ENCODE measurements around the gene ZNF470.

ZNF470 gene

GRCh38 chr19:56567274-56568120 lies at the start of gene ZNF470:
TSS of gene ZNF470 (plus strand) at chr19:56567468. CDS start at chr19:56570312, 2,844 bp downstream.
- DNase-seq (ENCODE audit: low spot score) = peak; percentile 95

- DNase-seq (ENCODE audit: low spot score) = no peak
These were observed 41.9 kb upstream of the ZNF470 start for GRCh38 chr19:56525214-56525860.

- no peak for DNase-seq (ENCODE audit: low spot score)
These were observed 29.8 kb upstream of the ZNF470 start for GRCh38 chr19:56537442-56537841.

GRCh38 chr19:56538254-56538760 lies 29.0 kb upstream of the ZNF470 start:
- peak; percentile 86 for DNase-seq (ENCODE audit: low spot score)

GRCh38 chr19:56538761-56539263 lies 28.5 kb upstream of the ZNF470 start, which contains the start of gene ZFP28:
TSS of gene ZFP28 (plus strand) at chr19:56538948. CDS start at chr19:56539019, 71 bp downstream.
- no peak for DNase-seq (ENCODE audit: low spot score)

GRCh38 chr19:56543776-56544175 lies 23.5 kb upstream of the ZNF470 start:
- DNase-seq (ENCODE audit: low spot score) = no peak

- DNase-seq (ENCODE audit: low spot score) = no peak
These were observed 19.7 kb upstream of the ZNF470 start for GRCh38 chr19:56547535-56547934.

GRCh38 chr19:56554272-56554869 lies 12.9 kb upstream of the ZNF470 start:
- no peak for DNase-seq (ENCODE audit: low spot score)

GRCh38 chr19:56562766-56563165 lies 4.5 kb upstream of the ZNF470 start:
- DNase-seq (ENCODE audit: low spot score) = no peak

- peak; percentile 38 for DNase-seq (ENCODE audit: low spot score)
These were observed 379 bp upstream of the ZNF470 start for GRCh38 chr19:56566904-56567273.

- DNase-seq (ENCODE audit: low spot score) = no peak
These were observed 5.3 kb downstream of the ZNF470 start for GRCh38 chr19:56572589-56572988.

- DNase-seq (ENCODE audit: low spot score) = no peak
These were observed 6.6 kb downstream of the ZNF470 start for GRCh38 chr19:56573914-56574313.

GRCh38 chr19:56577719-56578602 lies 10.7 kb downstream of the ZNF470 start:
- no peak for DNase-seq (ENCODE audit: low spot score)

GRCh38 chr19:56594446-56594782 lies 27.1 kb downstream of the ZNF470 start:
- no peak for DNase-seq (ENCODE audit: low spot score)

GRCh38 chr19:56594783-56595547 lies 27.7 kb downstream of the ZNF470 start, which contains the start of gene ZNF71:
TSS of gene ZNF71 (plus strand) at chr19:56595302. CDS start at chr19:56601559, 6,257 bp downstream.
- peak; percentile 75 for DNase-seq (ENCODE audit: low spot score)

GRCh38 chr19:56595548-56595899 lies 28.3 kb downstream of the ZNF470 start:
- no peak for DNase-seq (ENCODE audit: low spot score)

- DNase-seq (ENCODE audit: low spot score) = no peak
These were observed 29.4 kb downstream of the ZNF470 start for GRCh38 chr19:56596676-56597075.

- DNase-seq (ENCODE audit: low spot score) = no peak
These were observed 30.4 kb downstream of the ZNF470 start for GRCh38 chr19:56597696-56598095.

- no peak for DNase-seq (ENCODE audit: low spot score)
These were observed 34.1 kb downstream of the ZNF470 start for GRCh38 chr19:56601375-56601774.

- no peak for DNase-seq (ENCODE audit: low spot score)
These were observed 36.6 kb downstream of the ZNF470 start for GRCh38 chr19:56603829-56604228.

Measured in SW480 (cell line).